Left lobe of liver (tissue), 2 donors: ENCODE data around the gene SEPTIN12. TPM values are rescaled to one million over a fixed set of nuclear protein-coding genes. Genes with fewer than 3 reads are reported as not detected.

Source experiments
- ATAC-seq: fragments of 200-7000 bp; cut with Tn5 transposase; one replicate; pipeline ENCODE4 v1.9.1; 2020; ENCODE audit warnings: mild to moderate bottlenecking, moderate library complexity
- DNase-seq: peaks from one replicate; pipeline ENCODE4 v3.0.0-alpha.2; 2020; ENCODE audit warnings: low spot score
- total RNA-seq: library from RNA; stranded (reverse); gene quantifications from one replicate; pipeline ENCODE4 v1.2.1, GENCODE V29; 2021
- donor health status: DM: no; HTN: no; CAD: no; lungs with moderate emphysema.
- donor health status: DM: no; HTN: yes; CAD: no.

The SEPTIN12 gene
- total RNA-seq, 1 donor from 2014 or later: not detected

DNA sequence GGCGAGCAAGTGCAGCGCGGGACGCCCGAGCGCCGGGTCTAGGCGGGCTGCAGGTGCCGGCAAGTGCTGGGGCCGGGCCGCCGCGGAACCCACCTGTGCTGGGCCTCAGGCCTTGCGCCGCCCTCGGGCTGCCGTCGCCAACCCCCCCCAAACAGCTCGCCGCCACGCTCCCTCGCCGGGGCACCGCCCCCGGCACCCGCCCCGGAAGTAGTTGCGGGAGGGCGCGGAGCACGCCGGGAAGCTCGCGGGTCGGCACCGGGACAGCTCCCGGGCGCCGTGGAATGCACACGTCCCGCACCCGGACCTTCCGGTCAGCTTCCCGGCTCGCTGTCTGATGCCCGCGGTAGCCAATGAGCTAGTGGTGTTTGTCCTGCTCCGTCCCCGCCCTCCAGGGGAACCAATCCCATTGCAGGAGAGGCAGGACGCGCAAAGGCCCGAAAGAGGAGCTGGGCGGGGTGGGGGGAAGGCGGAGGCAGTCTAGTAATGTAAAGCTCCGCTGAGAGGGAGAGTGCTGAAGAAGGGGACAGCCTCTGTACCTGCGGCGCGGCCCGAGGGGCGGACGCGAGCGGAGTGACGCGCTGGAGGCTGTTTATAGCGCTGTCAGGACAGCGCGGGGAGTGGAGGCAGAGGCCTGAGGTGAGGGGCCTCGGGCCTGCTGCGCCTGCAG, 53.9 kb downstream of the SEPTIN12 start, which contains the start of the genes ANKS3 and DNAAF8:
Gene ANKS3 (minus strand): TSS at position 209 of the 667 bp plus-strand sequence. CDS start 4,122 bp downstream, outside the sequence.
Gene DNAAF8 (plus strand): TSS at position 475 of the 667 bp plus-strand sequence. CDS start 1,978 bp downstream, outside the sequence.
- ATAC-seq: peak; percentile 95
- DNase-seq: peak; percentile 98

DNA sequence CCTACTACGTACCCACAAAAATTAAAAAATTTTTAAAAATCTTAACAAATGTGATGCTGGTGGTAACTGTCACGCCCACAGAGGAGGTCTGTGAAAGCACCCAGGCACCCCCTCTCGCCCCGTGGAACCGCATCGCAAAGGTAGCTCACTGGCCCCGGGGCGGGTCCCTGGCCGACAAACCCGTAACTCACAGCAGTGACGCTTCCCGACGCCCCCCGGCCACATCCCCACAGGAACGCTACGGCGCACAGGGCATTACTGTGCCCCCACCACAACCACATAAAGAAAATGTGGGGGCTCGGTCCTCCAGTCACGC, 54.4 kb downstream of the SEPTIN12 start:
- ATAC-seq (peak; percentile 0), DNase-seq (no peak)

GRCh38 chr16:4733211-4733742, 54.9 kb downstream of the SEPTIN12 start:
- DNase-seq (no peak), ATAC-seq (no peak)

DNA sequence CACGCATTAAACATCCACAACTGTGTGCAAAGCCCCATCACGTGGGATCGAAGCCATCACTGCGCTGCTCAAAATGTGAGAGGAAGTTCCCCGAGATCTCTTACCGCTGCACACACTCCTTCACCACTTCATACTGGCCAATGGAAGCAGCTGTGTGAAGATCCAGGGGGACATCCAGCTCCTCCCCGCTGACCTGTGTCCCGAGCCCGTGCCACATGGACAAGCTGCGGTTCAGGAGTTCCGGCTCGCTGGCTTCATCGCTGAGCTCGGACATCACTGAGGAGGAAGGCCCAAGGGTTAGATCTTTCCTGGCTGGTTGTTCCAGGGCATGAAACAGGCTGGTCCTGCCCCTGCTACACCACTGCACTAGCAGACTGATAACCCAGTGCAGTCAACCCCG, 58.3 kb downstream of the SEPTIN12 start:
- DNase-seq (no peak), ATAC-seq (no peak)

GRCh38 chr16:4728676-4729075, 59.5 kb downstream of the SEPTIN12 start:
- DNase-seq (no peak), ATAC-seq (no peak)

Other genes starting within 250 kb of the SEPTIN12 start
- 17.5 TPM for gene CDIP1, start 249.6 kb downstream of the SEPTIN12 start, total RNA-seq
- 0.38 TPM for gene C16orf96, start 232.0 kb downstream of the SEPTIN12 start, total RNA-seq
- 19.1 TPM for gene UBALD1, start 173.5 kb downstream of the SEPTIN12 start, total RNA-seq
- gene MGRN1, start 163.5 kb downstream of the SEPTIN12 start, total RNA-seq: 59.5 TPM
- gene NUDT16L1, start 94.8 kb downstream of the SEPTIN12 start, total RNA-seq: 40.4 TPM
- 10.6 TPM for gene ANKS3, start 54.1 kb downstream of the SEPTIN12 start, total RNA-seq
- gene DNAAF8, start 53.8 kb downstream of the SEPTIN12 start, total RNA-seq: 0.45 TPM
- 9.5 TPM for gene ZNF500, start 21.2 kb downstream of the SEPTIN12 start, total RNA-seq
- 0.60 TPM for gene SMIM22, start 7.0 kb upstream of the SEPTIN12 start, total RNA-seq
- 21.5 TPM for gene ROGDI, start 14.3 kb upstream of the SEPTIN12 start, total RNA-seq
- 47.1 TPM for gene GLYR1, start 58.9 kb upstream of the SEPTIN12 start, total RNA-seq
- gene UBN1, start 59.1 kb upstream of the SEPTIN12 start, total RNA-seq: 18.9 TPM
- gene PPL, start 148.8 kb upstream of the SEPTIN12 start, total RNA-seq: 26.4 TPM
- 0.33 TPM for gene SEC14L5, start 170.0 kb upstream of the SEPTIN12 start, total RNA-seq
- gene NAGPA, start 245.6 kb upstream of the SEPTIN12 start, total RNA-seq: 7.1 TPM